Neural cell (in vitro differentiated cells): ENCODE measurements around the gene STIL. TPM values are rescaled to one million over a fixed set of nuclear protein-coding genes. Genes with fewer than 3 reads are reported as not detected.

ENCODE experiments used
- H2AFZ ChIP-seq: fragments of 200-600, 300-800 bp; sonication (generic), shearing (Covaris generic); 2 replicates; pipeline ENCODE4 v1.6.0; 2014; ENCODE audit warnings: low read depth, mild to moderate bottlenecking, antibody characterized with exemption, low read length, moderate library complexity
- H3F3A ChIP-seq: fragments of 200-600 bp; shearing (Covaris generic); 2 replicates; pipeline ENCODE4 v1.6.1; 2016; ENCODE audit warnings: mild to moderate bottlenecking, moderate library complexity, mixed read lengths, antibody characterized with exemption, low read length; ENCODE audit not compliant: insufficient read depth, poor library complexity, severe bottlenecking
- H3K27ac ChIP-seq: fragments of 200-600, 300-800 bp; sonication (generic), shearing (Covaris generic); 2 replicates; pipeline ENCODE4 v1.5.1; 2014; ENCODE audit warnings: mild to moderate bottlenecking, low read length, moderate library complexity
- H3K27me3 ChIP-seq: fragments of 300-800, 200-600 bp; sonication (generic), shearing (Covaris generic); 2 replicates; pipeline ENCODE4 v1.6.0; 2014; ENCODE audit warnings: mild to moderate bottlenecking, low read depth, low read length, moderate library complexity; ENCODE audit not compliant: insufficient read depth
- H3K36me3 ChIP-seq: fragments of 300-800, 200-600 bp; sonication (generic), shearing (Covaris generic); 2 replicates; pipeline ENCODE4 v1.5.1; 2014; ENCODE audit warnings: mild to moderate bottlenecking, antibody characterized with exemption, low read length, moderate library complexity; ENCODE audit not compliant: insufficient read depth
- H3K4me2 ChIP-seq: fragments of 300-800, 200-600 bp; sonication (generic), shearing (Covaris generic); 2 replicates; pipeline ENCODE4 v1.6.0; 2014; ENCODE audit warnings: mild to moderate bottlenecking, low read length
- H3K4me3 ChIP-seq: fragments of 300-800, 200-600 bp; sonication (generic), shearing (Covaris generic); 2 replicates; pipeline ENCODE4 v1.5.1; 2014; ENCODE audit warnings: mild to moderate bottlenecking, low read length, moderate library complexity
- H3K79me2 ChIP-seq: fragments of 200-600 bp; shearing (Covaris generic); replicated peaks from 2 replicates; pipeline ENCODE4 v1.6.0; 2014; ENCODE audit warnings: mild to moderate bottlenecking, low read length, moderate library complexity; ENCODE audit not compliant: insufficient read depth
- H3K9ac ChIP-seq: fragments of 300-800, 200-600 bp; sonication (generic), shearing (Covaris generic); 2 replicates; pipeline ENCODE4 v1.6.1; 2016; ENCODE audit warnings: mild to moderate bottlenecking, low read length, mixed read lengths
- H3K9me2 ChIP-seq: fragments of 200-600 bp; shearing (Covaris generic); 2 replicates; pipeline ENCODE4 v1.6.1; 2016; ENCODE audit warnings: mild to moderate bottlenecking, low read length, mixed read lengths; ENCODE audit not compliant: insufficient read depth
- H3K9me3 ChIP-seq: fragments of 200-600, 300-800 bp; sonication (generic), shearing (Covaris generic); 2 replicates; pipeline ENCODE4 v1.6.1; 2016; ENCODE audit warnings: mild to moderate bottlenecking, mixed run types, low read length, moderate library complexity, mixed read lengths
- H4K20me1 ChIP-seq: fragments of 200-600 bp; shearing (Covaris generic); 2 replicates; pipeline ENCODE4 v1.6.1; 2016; ENCODE audit warnings: mild to moderate bottlenecking, mixed run types; ENCODE audit not compliant: insufficient read depth
- CTCF ChIP-seq: fragments of 450-650 bp; IDR thresholded peaks from 2 replicates; pipeline ENCODE4 v1.5.1; 2014; ENCODE audit warnings: antibody characterized with exemption, mild to moderate bottlenecking, moderate library complexity; ENCODE audit not compliant: poor library complexity, severe bottlenecking
- EP300 ChIP-seq: fragments of 450-650 bp; conservative IDR thresholded peaks from 2 replicates; pipeline ENCODE4 v1.6.1; 2014; ENCODE audit warnings: antibody characterized with exemption, mild to moderate bottlenecking, moderate library complexity; ENCODE audit not compliant: poor library complexity, severe bottlenecking
- EZH2 ChIP-seq: fragments of 200-600, 300-800 bp; shearing (Covaris generic), sonication (generic); IDR thresholded peaks from 2 replicates; pipeline ENCODE4 v1.6.1; 2014; ENCODE audit warnings: antibody characterized with exemption, low read length, borderline replicate concordance, mild to moderate bottlenecking; ENCODE audit not compliant: insufficient read depth, poor library complexity, severe bottlenecking
- MXI1 ChIP-seq: fragments of 450-650 bp; conservative IDR thresholded peaks from 2 replicates; pipeline ENCODE4 v1.6.1; 2014; ENCODE audit warnings: antibody characterized with exemption, mild to moderate bottlenecking; ENCODE audit not compliant: poor library complexity, severe bottlenecking
- POLR2AphosphoS5 ChIP-seq: IDR thresholded peaks from 2 replicates; pipeline ENCODE4 v1.6.1; 2012
- RAD21 ChIP-seq: fragments of 450-650 bp; conservative IDR thresholded peaks from 2 replicates; pipeline ENCODE4 v1.6.1; 2014; ENCODE audit warnings: antibody characterized with exemption, mild to moderate bottlenecking, moderate library complexity
- SMC3 ChIP-seq: fragments of 450-650 bp; conservative IDR thresholded peaks from 2 replicates; pipeline ENCODE4 v1.6.1; 2014; ENCODE audit warnings: antibody characterized with exemption, mild to moderate bottlenecking, moderate library complexity; ENCODE audit not compliant: poor library complexity
- TAF1 ChIP-seq: IDR thresholded peaks from 2 replicates; pipeline ENCODE4 v1.6.1; 2012; ENCODE audit warnings: low read depth
- polyA plus RNA-seq: library from polyadenylated mRNA; depleted of rRNA; stranded (reverse); fragments of >200 nt; gene quantifications from 2 replicates; pipeline ENCODE4 v1.2.3, GENCODE V29; 2014
- TF ChIP-seq, protein P1 (sequence below): IDR thresholded peaks from 2 replicates; pipeline ENCODE4 v1.6.1; 2012; ENCODE audit warnings: borderline replicate concordance

STIL gene
- polyA plus RNA-seq, 1 donor from 2014 or later = 0.53 TPM

- peaks cover 40% of the 10 kb centered on the region for H3K27me3 ChIP-seq
- H3K9me2 ChIP-seq = no peaks in the 10 kb centered on the region
- H3K27ac ChIP-seq = no peak overlapping the region
- no peak overlapping the region for H3K4me3 ChIP-seq
- no peak overlapping the region for H2AFZ ChIP-seq
- TF ChIP-seq TAF1 (no peak), EZH2 (no peak), CTCF (no peak), SMC3 (no peak), RAD21 (no peak)
- no peaks in the 10 kb centered on the region for H3K9me3 ChIP-seq
- H3K9ac ChIP-seq = no peak overlapping the region
- no peaks in the 10 kb centered on the region for H3F3A ChIP-seq
- H4K20me1 ChIP-seq = no peaks in the 10 kb centered on the region
- H3K36me3 ChIP-seq = no peaks in the 10 kb centered on the region
- no peak overlapping the region for H3K4me2 ChIP-seq
- H3K79me2 ChIP-seq = no peaks in the 10 kb centered on the region
These were observed 94.2 kb downstream of the STIL start for GRCh38 chr1:47219590-47220220.

- H3K9me3 ChIP-seq = no peaks in the 10 kb centered on the region
- H3K4me3 ChIP-seq = no peak overlapping the region
These were observed 94.9 kb downstream of the STIL start for GRCh38 chr1:47219001-47219400.

GRCh38 chr1:47216278-47217059 lies 97.5 kb downstream of the STIL start:
- H3K9me3 ChIP-seq = no peaks in the 10 kb centered on the region
- H3K36me3 ChIP-seq = no peaks in the 10 kb centered on the region
- H3K9ac ChIP-seq = no peak overlapping the region
- no peak overlapping the region for H3K27ac ChIP-seq
- no peaks in the 10 kb centered on the region for H4K20me1 ChIP-seq
- H3F3A ChIP-seq = no peaks in the 10 kb centered on the region
- TF ChIP-seq EZH2 (no peak), CTCF (no peak), RAD21 (no peak), POLR2AphosphoS5 (no peak), TAF1 (no peak), SMC3 (no peak), MXI1 (no peak), EP300 (no peak)
- TF ChIP-seq, protein P1, sequence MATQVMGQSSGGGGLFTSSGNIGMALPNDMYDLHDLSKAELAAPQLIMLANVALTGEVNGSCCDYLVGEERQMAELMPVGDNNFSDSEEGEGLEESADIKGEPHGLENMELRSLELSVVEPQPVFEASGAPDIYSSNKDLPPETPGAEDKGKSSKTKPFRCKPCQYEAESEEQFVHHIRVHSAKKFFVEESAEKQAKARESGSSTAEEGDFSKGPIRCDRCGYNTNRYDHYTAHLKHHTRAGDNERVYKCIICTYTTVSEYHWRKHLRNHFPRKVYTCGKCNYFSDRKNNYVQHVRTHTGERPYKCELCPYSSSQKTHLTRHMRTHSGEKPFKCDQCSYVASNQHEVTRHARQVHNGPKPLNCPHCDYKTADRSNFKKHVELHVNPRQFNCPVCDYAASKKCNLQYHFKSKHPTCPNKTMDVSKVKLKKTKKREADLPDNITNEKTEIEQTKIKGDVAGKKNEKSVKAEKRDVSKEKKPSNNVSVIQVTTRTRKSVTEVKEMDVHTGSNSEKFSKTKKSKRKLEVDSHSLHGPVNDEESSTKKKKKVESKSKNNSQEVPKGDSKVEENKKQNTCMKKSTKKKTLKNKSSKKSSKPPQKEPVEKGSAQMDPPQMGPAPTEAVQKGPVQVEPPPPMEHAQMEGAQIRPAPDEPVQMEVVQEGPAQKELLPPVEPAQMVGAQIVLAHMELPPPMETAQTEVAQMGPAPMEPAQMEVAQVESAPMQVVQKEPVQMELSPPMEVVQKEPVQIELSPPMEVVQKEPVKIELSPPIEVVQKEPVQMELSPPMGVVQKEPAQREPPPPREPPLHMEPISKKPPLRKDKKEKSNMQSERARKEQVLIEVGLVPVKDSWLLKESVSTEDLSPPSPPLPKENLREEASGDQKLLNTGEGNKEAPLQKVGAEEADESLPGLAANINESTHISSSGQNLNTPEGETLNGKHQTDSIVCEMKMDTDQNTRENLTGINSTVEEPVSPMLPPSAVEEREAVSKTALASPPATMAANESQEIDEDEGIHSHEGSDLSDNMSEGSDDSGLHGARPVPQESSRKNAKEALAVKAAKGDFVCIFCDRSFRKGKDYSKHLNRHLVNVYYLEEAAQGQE = no peak
- no peak overlapping the region for H2AFZ ChIP-seq
- H3K79me2 ChIP-seq = no peaks in the 10 kb centered on the region
- H3K9me2 ChIP-seq = no peaks in the 10 kb centered on the region
- H3K27me3 ChIP-seq = peaks cover 7% of the 10 kb centered on the region
- H3K4me3 ChIP-seq = no peak overlapping the region
- H3K4me2 ChIP-seq = no peak overlapping the region

More at GRCh38 chr1:47219001-47219400, 94.9 kb downstream of the STIL start:
- no peak overlapping the region for H3K9ac ChIP-seq
- H3K27ac ChIP-seq = no peak overlapping the region
- no peaks in the 10 kb centered on the region for H3K79me2 ChIP-seq
- peaks cover 33% of the 10 kb centered on the region for H3K27me3 ChIP-seq
- H3K36me3 ChIP-seq = no peaks in the 10 kb centered on the region
- H3K4me2 ChIP-seq = no peak overlapping the region
- TF ChIP-seq POLR2AphosphoS5 (no peak), TAF1 (no peak), MXI1 (no peak)
- H3K9me2 ChIP-seq = no peaks in the 10 kb centered on the region
- H2AFZ ChIP-seq = no peak overlapping the region
- H4K20me1 ChIP-seq = no peaks in the 10 kb centered on the region
- H3F3A ChIP-seq = no peaks in the 10 kb centered on the region
